Natural killer cell (primary cell): Measurements from ENCODE around the gene UBE2F. TPM values are rescaled to one million over a fixed set of nuclear protein-coding genes. Genes with fewer than 3 reads are reported as not detected.

ENCODE experiments used
- ATAC-seq, 3 donors: fragments of 150-1000 bp in 2 of 3; fragments of 200-7000 bp in 1 of 3; cut with Tn5 transposase; 1 replicate in 1 of 3; 2 replicates in 2 of 3; pipeline ENCODE4 v1.10.0; 2021; ENCODE audit warnings: mild to moderate bottlenecking in 2 of 3, moderate library complexity in 2 of 3
- DNase-seq, 2 donors: peaks; one replicate each; pipeline versions ENCODE4 v3.0.0 to v3.0.0-alpha.2; 2013 to 2021; ENCODE audit warnings: mixed read lengths in 1 of 2
- H3K27ac ChIP-seq: one replicate; pipeline ENCODE4 v1.5.1; 2013; ENCODE audit warnings: mild to moderate bottlenecking, low read length
- H3K27me3 ChIP-seq: one replicate; pipeline ENCODE4 v1.6.1; 2013; ENCODE audit warnings: low read length; ENCODE audit not compliant: control insufficient read depth, insufficient read depth
- H3K36me3 ChIP-seq: one replicate; pipeline ENCODE4 v1.6.1; 2013; ENCODE audit warnings: low read length; ENCODE audit not compliant: control insufficient read depth, insufficient read depth
- H3K4me1 ChIP-seq: one replicate; pipeline ENCODE4 v1.6.1; 2013; ENCODE audit warnings: low read length; ENCODE audit not compliant: control insufficient read depth, insufficient read depth
- H3K4me3 ChIP-seq: one replicate; pipeline ENCODE4 v1.5.1; 2013; ENCODE audit warnings: low read length
- H3K9me3 ChIP-seq: one replicate; pipeline ENCODE4 v1.6.1; 2013; ENCODE audit warnings: low read length; ENCODE audit not compliant: control insufficient read depth, insufficient read depth
- H3K27ac Mint-ChIP-seq, 2 donors: one replicate each; pipeline ENCODE4 v1.8.0; 2022; ENCODE audit warnings: mild to moderate bottlenecking in 2 of 2, mixed read lengths in 2 of 2, moderate library complexity in 1 of 2
- H3K27me3 Mint-ChIP-seq, 2 donors: one replicate each; pipeline ENCODE4 v1.8.0; 2022; ENCODE audit warnings: low read depth in 2 of 2, mixed read lengths in 2 of 2
- H3K36me3 Mint-ChIP-seq: one replicate; pipeline ENCODE4 v1.8.0; 2022; ENCODE audit warnings: mixed read lengths
- H3K4me1 Mint-ChIP-seq, 2 donors: one replicate each; pipeline ENCODE4 v1.8.0; 2022; ENCODE audit warnings: mixed read lengths in 2 of 2
- H3K4me3 Mint-ChIP-seq: one replicate; pipeline ENCODE4 v1.8.0; 2022; ENCODE audit warnings: mild to moderate bottlenecking, moderate library complexity, mixed read lengths
- H3K9me3 Mint-ChIP-seq, 2 donors: one replicate each; pipeline ENCODE4 v1.8.0; 2022; ENCODE audit warnings: mixed read lengths in 2 of 2
- CTCF ChIP-seq: fragments of 200-600 bp; IDR thresholded peaks from one replicate; pipeline ENCODE4 v1.8.0; 2022; ENCODE audit warnings: antibody characterized with exemption
- WGBS: methylation state at CpG from one replicate; pipeline ENCODE4 v1.1.7; 2013; ENCODE audit warnings: missing lambda C conversion rate; ENCODE audit not compliant: insufficient coverage; 5-methylcytosine and 5-hydroxymethylcytosine counted together
- intact Hi-C: fragments of 100-400 bp; cut with micrococcal nuclease; formaldehyde crosslinking; loops from one replicate; pipeline ENCODE4 v1.14.2; 2022
- total RNA-seq, 4 donors: library from RNA; stranded (reverse); fragments of 120-200 nt in 1 of 4; gene quantifications; one replicate each; pipeline versions ENCODE4 v1.2.3 to v1.2.4, GENCODE V29; 2013 to 2022

Gene UBE2F
- total RNA-seq, 3 donors from 2014 or later (not counting 1 experiment from before 2014, with no cell fraction given): 82.4 to 135 (median 96.1) TPM

- no peak for TF ChIP-seq CTCF
- peak; percentile 39 to 49 (median 48) for ATAC-seq
- WGBS: 23% methylated on average over 4 of the region's 7 CpGs
- Histone ChIP-seq H3K27me3 (no peaks in the 10 kb centered on the region), H3K36me3 (peaks cover 3% of the 10 kb centered on the region), H3K4me3 (no peak overlapping the region), H3K4me1 (peaks cover 23% of the 10 kb centered on the region), H3K9me3 (no peaks in the 10 kb centered on the region), H3K27ac (peak overlapping the region; percentile 27)
- Mint-ChIP-seq H3K9me3 (no peaks in the 10 kb centered on the region), H3K36me3 (no peaks in the 10 kb centered on the region), H3K4me1 (peaks cover 56 to 62% of the 10 kb centered on the region in 2 donors), H3K27ac (peak overlapping the region; percentile 75 to 90), H3K4me3 (peak overlapping the region; percentile 56), H3K27me3 (no peaks in the 10 kb centered on the region)
- peak in 1 of 2 donors; percentile 40 for DNase-seq
- intact Hi-C loops: loop anchor here (5.0 kb wide), 1 partner anchor 36 kb away; the partner anchor contains the start of gene UBE2F
Measured at GRCh38 chr2:238003234-238004031, 36.6 kb downstream of the UBE2F start.

- Mint-ChIP-seq H3K4me3 (peak overlapping the region; percentile 56), H3K4me1 (peaks cover 60 to 62% of the 10 kb centered on the region in 2 donors)
- peaks cover 3% of the 10 kb centered on the region for H3K36me3 ChIP-seq
Measured at GRCh38 chr2:238004077-238004830, 37.4 kb downstream of the UBE2F start.

GRCh38 chr2:238005528-238005927, 38.7 kb downstream of the UBE2F start:
- intact Hi-C loops: no loop called here
- H3K4me3 Mint-ChIP-seq: no peak overlapping the region
- H3K4me1 Mint-ChIP-seq: peaks cover 63 to 66% of the 10 kb centered on the region in 2 donors

More at GRCh38 chr2:238004077-238004830, 37.4 kb downstream of the UBE2F start:
- Histone ChIP-seq H3K27me3 (no peaks in the 10 kb centered on the region), H3K9me3 (no peaks in the 10 kb centered on the region), H3K27ac (peak overlapping the region; percentile 1), H3K4me1 (peaks cover 18% of the 10 kb centered on the region), H3K4me3 (no peak overlapping the region)
- no peak for TF ChIP-seq CTCF
- intact Hi-C loops: loop anchor here (5.0 kb wide), 1 partner anchor 37 kb away; the partner anchor contains the start of gene UBE2F
- WGBS: 57% methylated on average over 1 of the region's 3 CpGs
- no peaks in the 10 kb centered on the region for H3K27me3 Mint-ChIP-seq
- ATAC-seq (peak in 1 of 3 donors; percentile 18), DNase-seq (no peak)
- H3K27ac Mint-ChIP-seq: peak overlapping the region; percentile 75 to 90
- no peaks in the 10 kb centered on the region for H3K9me3 Mint-ChIP-seq
- H3K36me3 Mint-ChIP-seq: no peaks in the 10 kb centered on the region

More at GRCh38 chr2:238005528-238005927, 38.7 kb downstream of the UBE2F start:
- no peaks in the 10 kb centered on the region for H3K9me3 ChIP-seq
- peak overlapping the region; percentile 35 to 75 for H3K27ac Mint-ChIP-seq
- peaks cover 3% of the 10 kb centered on the region for H3K36me3 ChIP-seq
- H3K4me1 ChIP-seq: peaks cover 21% of the 10 kb centered on the region
- DNase-seq (no peak), ATAC-seq (no peak)
- no peaks in the 10 kb centered on the region for H3K9me3 Mint-ChIP-seq
- H3K4me3 ChIP-seq: no peak overlapping the region
- WGBS: no CpG with 5 or more reads among the region's 1 CpG
- H3K36me3 Mint-ChIP-seq: no peaks in the 10 kb centered on the region
- H3K27me3 ChIP-seq: no peaks in the 10 kb centered on the region
- TF ChIP-seq CTCF: no peak
- H3K27ac ChIP-seq: no peak overlapping the region
- H3K27me3 Mint-ChIP-seq: no peaks in the 10 kb centered on the region
